ENCODE measurements around the gene TRIM68.

DNA sequence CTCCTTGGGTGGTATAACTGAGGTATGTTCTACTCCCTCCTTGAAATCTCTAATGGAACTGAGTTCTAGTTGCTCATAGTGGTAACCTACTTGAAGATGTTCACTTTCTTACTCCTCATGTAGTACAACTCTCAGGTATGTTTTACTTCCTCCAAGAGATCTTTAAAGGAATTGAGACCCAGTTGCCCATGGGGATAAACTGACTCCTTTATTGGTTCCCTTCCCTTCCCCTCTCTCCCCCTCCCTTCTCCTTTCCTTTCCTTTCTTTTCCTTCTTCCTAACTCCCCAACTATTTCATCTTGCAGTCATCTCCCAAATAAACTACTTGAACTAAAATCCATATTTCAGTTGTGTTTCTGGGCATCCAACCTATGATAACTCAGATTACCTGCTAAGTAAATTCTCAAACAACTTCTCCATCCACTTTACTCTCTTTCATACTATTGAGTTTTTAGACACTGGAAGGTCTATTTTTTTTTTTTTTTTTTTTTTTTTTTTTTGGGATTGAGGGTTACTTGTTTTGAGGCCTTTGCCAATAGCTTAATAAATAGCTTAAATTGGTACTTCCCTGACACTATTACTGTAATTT is 7.9 kb upstream of the TRIM68 start:
- TF ChIP-seq POLR2A (IDR thresholded peaks at IDR 0.05) = no peak
- TF ChIP-seq, protein P1, sequence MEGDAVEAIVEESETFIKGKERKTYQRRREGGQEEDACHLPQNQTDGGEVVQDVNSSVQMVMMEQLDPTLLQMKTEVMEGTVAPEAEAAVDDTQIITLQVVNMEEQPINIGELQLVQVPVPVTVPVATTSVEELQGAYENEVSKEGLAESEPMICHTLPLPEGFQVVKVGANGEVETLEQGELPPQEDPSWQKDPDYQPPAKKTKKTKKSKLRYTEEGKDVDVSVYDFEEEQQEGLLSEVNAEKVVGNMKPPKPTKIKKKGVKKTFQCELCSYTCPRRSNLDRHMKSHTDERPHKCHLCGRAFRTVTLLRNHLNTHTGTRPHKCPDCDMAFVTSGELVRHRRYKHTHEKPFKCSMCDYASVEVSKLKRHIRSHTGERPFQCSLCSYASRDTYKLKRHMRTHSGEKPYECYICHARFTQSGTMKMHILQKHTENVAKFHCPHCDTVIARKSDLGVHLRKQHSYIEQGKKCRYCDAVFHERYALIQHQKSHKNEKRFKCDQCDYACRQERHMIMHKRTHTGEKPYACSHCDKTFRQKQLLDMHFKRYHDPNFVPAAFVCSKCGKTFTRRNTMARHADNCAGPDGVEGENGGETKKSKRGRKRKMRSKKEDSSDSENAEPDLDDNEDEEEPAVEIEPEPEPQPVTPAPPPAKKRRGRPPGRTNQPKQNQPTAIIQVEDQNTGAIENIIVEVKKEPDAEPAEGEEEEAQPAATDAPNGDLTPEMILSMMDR (IDR thresholded peaks at IDR 0.05) = no peak
